Activated CD4-positive, CD25-positive, alpha-beta regulatory T cell treated with anti-CD3 and anti-CD28 coated beads, Interleukin-2, amount 50 U/mL, for 16 hours (primary cell): Measurements from ENCODE around the gene SLC35B4.

ENCODE experiments used
- DNase-seq: peaks from one replicate; pipeline ENCODE4 v3.0.0-alpha.2; 2020; ENCODE audit warnings: low read depth, low spot score

SLC35B4 gene

GRCh38 chr7:134316539-134317344, at the start of gene SLC35B4:
TSS of gene SLC35B4 (minus strand) at chr7:134316930. CDS start at chr7:134316751, 179 bp downstream.
- peak; percentile 88 for DNase-seq

- no peak for DNase-seq
These were observed 49.8 kb upstream of the SLC35B4 start for GRCh38 chr7:134366481-134366880.

GRCh38 chr7:134365341-134366054, 48.8 kb upstream of the SLC35B4 start:
- DNase-seq: no peak

GRCh38 chr7:134364619-134365037, 47.9 kb upstream of the SLC35B4 start:
- DNase-seq: no peak

- no peak for DNase-seq
These were observed 46.1 kb upstream of the SLC35B4 start for GRCh38 chr7:134362587-134363483.

GRCh38 chr7:134359787-134360432, 43.2 kb upstream of the SLC35B4 start:
- DNase-seq: no peak

- DNase-seq: no peak
These were observed 40.8 kb upstream of the SLC35B4 start for GRCh38 chr7:134357486-134357885.

- no peak for DNase-seq
These were observed 39.7 kb upstream of the SLC35B4 start for GRCh38 chr7:134356421-134356936.

- no peak for DNase-seq
These were observed 39.2 kb upstream of the SLC35B4 start for GRCh38 chr7:134355927-134356326.

GRCh38 chr7:134355004-134355525, 38.3 kb upstream of the SLC35B4 start:
- no peak for DNase-seq

- DNase-seq: no peak
These were observed 36.7 kb upstream of the SLC35B4 start for GRCh38 chr7:134353411-134353810.

GRCh38 chr7:134351424-134351823, 34.7 kb upstream of the SLC35B4 start:
- no peak for DNase-seq

- no peak for DNase-seq
These were observed 34.0 kb upstream of the SLC35B4 start for GRCh38 chr7:134350709-134351108.

GRCh38 chr7:134347567-134347966, 30.8 kb upstream of the SLC35B4 start:
- DNase-seq: no peak

- no peak for DNase-seq
These were observed 27.1 kb upstream of the SLC35B4 start for GRCh38 chr7:134343796-134344195.

GRCh38 chr7:134343136-134343535, 26.4 kb upstream of the SLC35B4 start:
- no peak for DNase-seq

- DNase-seq: no peak
These were observed 22.7 kb upstream of the SLC35B4 start for GRCh38 chr7:134339475-134339874.

GRCh38 chr7:134337980-134338379, 21.2 kb upstream of the SLC35B4 start:
- DNase-seq: no peak

- DNase-seq: no peak
These were observed 17.7 kb upstream of the SLC35B4 start for GRCh38 chr7:134334408-134334807.

GRCh38 chr7:134333943-134334342, 17.2 kb upstream of the SLC35B4 start:
- DNase-seq: no peak

GRCh38 chr7:134332892-134333291, 16.2 kb upstream of the SLC35B4 start:
- DNase-seq: no peak
